HCT116 (cell line): ENCODE data around the gene ITIH1. TPM values are rescaled to one million over a fixed set of nuclear protein-coding genes. Genes with fewer than 3 reads are reported as not detected.

ENCODE experiments used
- ATAC-seq: fragments of 200-7000 bp; cut with Tn5 transposase; 2 replicates; pipeline ENCODE4 v1.9.1; 2020; ENCODE audit warnings: mild to moderate bottlenecking, moderate library complexity
- BruUV-seq: library from RNA; stranded (reverse); fragments of 400-500 nt; replicated peaks from 2 replicates; lab custom pipeline; 2021; lab: Mats Ljungman, UMichigan
- CTCF ChIA-PET: fragments of 300-600 bp; sonication (Branson Sonifier 250); formaldehyde crosslinking; loops from one replicate; lab custom pipeline; 2021; ENCODE audit warnings: antibody characterized with exemption; lab: Charles Lee
- POLR2A ChIA-PET: fragments of 300-600, 350-600 bp; sonication (Branson Sonifier 250); formaldehyde crosslinking; loops from one replicate; lab custom pipeline; 2021; ENCODE audit warnings: antibody characterized with exemption; lab: Charles Lee
- RAD21 ChIA-PET, 2 experiments: fragments of 300-600 bp; sonication (Branson Sonifier 250); formaldehyde crosslinking; loops; one replicate each; lab custom pipeline; 2023; ENCODE audit warnings: low total read pairs in 2 of 2; ENCODE audit not compliant: uncharacterized antibody in 2 of 2, unreplicated experiment in 2 of 2, low non-redundant PET in 1 of 2; lab: Charles Lee
- DNase-seq: peaks from one replicate; pipeline ENCODE4 v3.0.0-alpha.2; 2010; ENCODE audit warnings: low read depth, low spot score
- H2AFZ ChIP-seq: fragments of 200-600 bp; shearing (Covaris generic), sonication (generic); 2 replicates; pipeline ENCODE4 v1.6.1; 2017; ENCODE audit warnings: low read depth, mixed run types, mixed read lengths, antibody characterized with exemption, low read length; ENCODE audit not compliant: poor library complexity, severe bottlenecking
- H3K27ac ChIP-seq: 2 replicates; pipeline ENCODE4 v1.5.1; 2012; ENCODE audit warnings: low read depth, low read length
- H3K27me3 ChIP-seq: fragments of 200-600 bp; sonication (generic); 2 replicates; pipeline ENCODE4 v1.6.1; 2016; ENCODE audit warnings: mixed run types, low read length, mixed read lengths; ENCODE audit not compliant: insufficient read depth
- H3K36me3 ChIP-seq, 2 experiments: fragments of 200-500 bp in 1 of 2; fragments of 200-600 bp in 1 of 2; sonication (Bioruptor generic) in 1 of 2; sonication (generic) in 1 of 2; 2 replicates each; pipeline versions ENCODE4 v1.5.1 to v1.6.1; 2014 to 2016; ENCODE audit warnings: low read length in 2 of 2, inconsistent platforms in 1 of 2, mixed read lengths in 1 of 2, mixed run types in 1 of 2; ENCODE audit not compliant: insufficient read depth in 2 of 2, control insufficient read depth in 1 of 2
- H3K4me1 ChIP-seq, 2 experiments: fragments of 200-600 bp in 1 of 2; sonication (generic) in 1 of 2; 2 replicates each; pipeline versions ENCODE4 v1.5.1 to v1.6.1; 2012 to 2017; ENCODE audit warnings: low read length in 2 of 2, inconsistent platforms in 1 of 2, mild to moderate bottlenecking in 1 of 2, mixed read lengths in 1 of 2, mixed run types in 1 of 2, moderate library complexity in 1 of 2; ENCODE audit not compliant: insufficient read depth in 2 of 2, control insufficient read depth in 1 of 2
- H3K4me2 ChIP-seq: fragments of 200-600 bp; sonication (generic); 2 replicates; pipeline ENCODE4 v1.6.1; 2017; ENCODE audit warnings: mixed run types, low read length, mixed read lengths
- H3K4me3 ChIP-seq, 2 experiments: fragments of 200-600 bp in 1 of 2; sonication (generic) in 1 of 2; replicated peaks in 1 of 2; 2 replicates each; pipeline ENCODE4 v1.5.1; 2011 to 2016; ENCODE audit warnings: low read length in 2 of 2, control low read depth in 1 of 2, low read depth in 1 of 2, mild to moderate bottlenecking in 1 of 2, mixed read lengths in 1 of 2, mixed run types in 1 of 2
- H3K79me2 ChIP-seq: fragments of 200-600 bp; sonication (generic); 2 replicates; pipeline ENCODE4 v1.6.1; 2017; ENCODE audit warnings: mild to moderate bottlenecking, mixed run types, low read length, moderate library complexity, mixed read lengths; ENCODE audit not compliant: insufficient read depth
- H3K9ac ChIP-seq: fragments of 200-600 bp; sonication (generic); 2 replicates; pipeline ENCODE4 v1.6.1; 2016; ENCODE audit warnings: low read length, mixed read lengths
- H3K9me2 ChIP-seq: fragments of 200-600 bp; sonication (generic), shearing (Covaris generic); 2 replicates; pipeline ENCODE4 v1.6.1; 2017; ENCODE audit warnings: mixed run types, mild to moderate bottlenecking, moderate library complexity; ENCODE audit not compliant: insufficient read depth
- H3K9me3 ChIP-seq, 2 experiments: fragments of 200-500 bp in 1 of 2; fragments of 200-600 bp in 1 of 2; sonication (Bioruptor generic) in 1 of 2; sonication (generic) in 1 of 2; 2 replicates each; pipeline ENCODE4 v1.6.1; 2014 to 2017; ENCODE audit warnings: low read length in 2 of 2, mixed read lengths in 2 of 2, inconsistent platforms in 1 of 2, low read depth in 1 of 2, mild to moderate bottlenecking in 1 of 2, mixed run types in 1 of 2, moderate library complexity in 1 of 2; ENCODE audit not compliant: control insufficient read depth in 1 of 2, insufficient read depth in 1 of 2
- H4K20me1 ChIP-seq: fragments of 200-600 bp; sonication (generic), shearing (Covaris generic); 2 replicates; pipeline ENCODE4 v1.6.1; 2017; ENCODE audit warnings: mixed run types, mild to moderate bottlenecking, moderate library complexity; ENCODE audit not compliant: insufficient read depth
- ATF3 ChIP-seq: IDR thresholded peaks from 2 replicates; pipeline ENCODE4 v1.6.1; 2012
- CBX3 ChIP-seq: IDR thresholded peaks from 2 replicates; pipeline ENCODE4 v1.6.1; 2012; ENCODE audit warnings: low read depth
- CTCF ChIP-seq, 3 experiments: fragments of 200-600 bp in 1 of 3; sonication (generic) in 1 of 3; IDR thresholded peaks in 2 of 3; conservative IDR thresholded peaks in 1 of 3; 2 replicates each; pipeline ENCODE4 v1.5.1; 2012 to 2017; ENCODE audit warnings: low read depth in 2 of 3, low read length in 2 of 3, antibody characterized with exemption in 1 of 3, borderline replicate concordance in 1 of 3, control low read depth in 1 of 3, mild to moderate bottlenecking in 1 of 3, mixed read lengths in 1 of 3, mixed run types in 1 of 3, moderate library complexity in 1 of 3; ENCODE audit not compliant: insufficient read depth in 1 of 3
- EGR1 ChIP-seq: IDR thresholded peaks from 2 replicates; pipeline ENCODE4 v1.6.1; 2012; ENCODE audit warnings: low read depth
- EZH2 ChIP-seq: fragments of 200-600 bp; sonication (generic); IDR thresholded peaks from 2 replicates; pipeline ENCODE4 v1.6.1; 2017; ENCODE audit warnings: antibody characterized with exemption, mixed run types
- EZH2phosphoT487 ChIP-seq: fragments of 200-600 bp; IDR thresholded peaks from 2 replicates; pipeline ENCODE4 v1.6.1; 2018; ENCODE audit warnings: antibody characterized with exemption, borderline replicate concordance
- FOSL1 ChIP-seq: IDR thresholded peaks from 2 replicates; pipeline ENCODE4 v1.6.1; 2012; ENCODE audit warnings: low read depth
- POLR2A ChIP-seq: IDR thresholded peaks from 2 replicates; pipeline ENCODE4 v1.7.0; 2011; ENCODE audit warnings: borderline replicate concordance; ENCODE audit not compliant: insufficient read depth, insufficient read length; ENCODE audit errors: extremely low read depth
- RAD21 ChIP-seq: IDR thresholded peaks from 2 replicates; pipeline ENCODE4 v1.6.1; 2012; ENCODE audit warnings: low read depth, mild to moderate bottlenecking
- SIN3A ChIP-seq: IDR thresholded peaks from 2 replicates; pipeline ENCODE4 v1.6.1; 2012; ENCODE audit warnings: low read depth
- SP1 ChIP-seq: IDR thresholded peaks from 2 replicates; pipeline ENCODE4 v1.6.1; 2012; ENCODE audit warnings: low read depth
- TCF7L2 ChIP-seq: IDR thresholded peaks from 2 replicates; pipeline ENCODE4 v1.7.0; 2011; ENCODE audit warnings: borderline replicate concordance, inconsistent platforms; ENCODE audit not compliant: insufficient read depth, insufficient read length; ENCODE audit errors: extremely low read depth
- YY1 ChIP-seq: IDR thresholded peaks from 2 replicates; pipeline ENCODE4 v1.6.1; 2011; ENCODE audit warnings: low read length, low read depth, moderate library complexity, mild to moderate bottlenecking; ENCODE audit not compliant: insufficient replicate concordance; ENCODE audit errors: extremely low read depth
- ZFX ChIP-seq: fragments of 450-650 bp; IDR thresholded peaks from 2 replicates; pipeline ENCODE4 v1.6.1; 2017
- ZNF274 ChIP-seq: fragments of 200-500 bp; sonication (Bioruptor generic); IDR thresholded peaks from 2 replicates; pipeline ENCODE4 v1.6.1; 2014; ENCODE audit warnings: mild to moderate bottlenecking, low read depth, low read length, inconsistent platforms
- intact Hi-C: fragments of 100-400 bp; cut with micrococcal nuclease; formaldehyde crosslinking; loops from 2 replicates; pipeline ENCODE4 v1.10.0; 2022
- total RNA-seq: library from RNA; stranded (reverse); gene quantifications from one replicate; pipeline ENCODE4 v1.2.1, GENCODE V29; 2021; ENCODE audit not compliant: unreplicated experiment
- TF ChIP-seq, protein P1 (sequence below): IDR thresholded peaks from 2 replicates; pipeline ENCODE4 v1.6.1; 2012
- TF ChIP-seq, protein P2 (sequence below): IDR thresholded peaks from 2 replicates; pipeline ENCODE4 v1.6.1; 2012; ENCODE audit warnings: low read depth

Gene ITIH1
- total RNA-seq, 1 experiment from 2014 or later = 0.37 TPM

DNA sequence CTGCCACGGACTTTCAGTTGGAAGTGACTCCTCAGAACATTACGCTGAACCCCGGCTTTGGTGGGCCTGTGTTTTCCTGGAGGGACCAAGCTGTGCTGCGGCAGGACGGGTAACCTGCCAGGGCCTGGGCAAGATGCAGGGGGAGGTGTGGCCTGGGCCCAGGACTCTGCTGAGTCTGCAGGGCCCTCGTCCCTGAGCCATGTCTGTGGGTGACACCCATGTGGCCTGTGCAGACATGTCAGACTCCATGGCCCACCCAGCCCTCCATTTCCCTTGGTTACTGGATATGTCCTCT is 12.3 kb downstream of the ITIH1 start:
- Histone ChIP-seq H3K4me2 (no peak overlapping the region), H3K27ac (no peak overlapping the region), H3K9me3 (no peaks in the 10 kb centered on the region), H3K36me3 (no peaks in the 10 kb centered on the region), H3K9ac (no peak overlapping the region), H3K4me1 (no peaks in the 10 kb centered on the region), H4K20me1 (no peaks in the 10 kb centered on the region), H3K9me2 (no peaks in the 10 kb centered on the region), H3K79me2 (no peaks in the 10 kb centered on the region), H3K4me3 (no peak overlapping the region), H2AFZ (no peak overlapping the region), H3K27me3 (no peaks in the 10 kb centered on the region)
- intact Hi-C loops = no loop called here
- RAD21 ChIA-PET = no interaction called here
- DNase-seq = no peak
- no TSS peak for BruUV-seq
- CTCF ChIA-PET = interaction anchor here (1.7 kb wide), 1 partner anchor 9 kb away, joined by 4 read pairs; no protein-coding TSS in a partner anchor
- no peak for TF ChIP-seq CBX3
- no peak for ATAC-seq
- POLR2A ChIA-PET = no interaction called here

- RAD21 ChIA-PET = no interaction called here
- ATAC-seq = no peak
- CTCF ChIA-PET = interaction anchor here (1.7 kb wide), 1 partner anchor 9 kb away, joined by 4 read pairs; no protein-coding TSS in a partner anchor
These were observed 12.9 kb downstream of the ITIH1 start for GRCh38 chr3:52790337-52790736.

More at GRCh38 chr3:52790337-52790736, 12.9 kb downstream of the ITIH1 start:
- Histone ChIP-seq H3K9me2 (no peaks in the 10 kb centered on the region), H3K4me1 (no peaks in the 10 kb centered on the region), H2AFZ (no peak overlapping the region), H3K27ac (no peak overlapping the region), H3K79me2 (no peaks in the 10 kb centered on the region), H3K9ac (no peak overlapping the region)
- no peak for DNase-seq
- BruUV-seq = no TSS peak
- TF ChIP-seq SP1 (no peak), ATF3 (no peak), CTCF (IDR thresholded peaks at IDR 0.05 in 2 of 3, conservative IDR thresholded peaks at IDR 0.05 in 1 of 3; ENCODE audit: borderline replicate concordance in 1 of 3, insufficient read depth in 1 of 3, low read depth in 2 of 3, low read length in 2 of 3) (no peak), EZH2 (no peak), POLR2A (no peak), FOSL1 (no peak), ZNF274 (no peak), EGR1 (no peak), SIN3A (no peak), TCF7L2 (no peak), YY1 (no peak), RAD21 (no peak), EZH2phosphoT487 (no peak), ZFX (no peak), CBX3 (no peak)
- TF ChIP-seq, protein P1, sequence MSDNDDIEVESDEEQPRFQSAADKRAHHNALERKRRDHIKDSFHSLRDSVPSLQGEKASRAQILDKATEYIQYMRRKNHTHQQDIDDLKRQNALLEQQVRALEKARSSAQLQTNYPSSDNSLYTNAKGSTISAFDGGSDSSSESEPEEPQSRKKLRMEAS = no peak
- TF ChIP-seq, protein P2, sequence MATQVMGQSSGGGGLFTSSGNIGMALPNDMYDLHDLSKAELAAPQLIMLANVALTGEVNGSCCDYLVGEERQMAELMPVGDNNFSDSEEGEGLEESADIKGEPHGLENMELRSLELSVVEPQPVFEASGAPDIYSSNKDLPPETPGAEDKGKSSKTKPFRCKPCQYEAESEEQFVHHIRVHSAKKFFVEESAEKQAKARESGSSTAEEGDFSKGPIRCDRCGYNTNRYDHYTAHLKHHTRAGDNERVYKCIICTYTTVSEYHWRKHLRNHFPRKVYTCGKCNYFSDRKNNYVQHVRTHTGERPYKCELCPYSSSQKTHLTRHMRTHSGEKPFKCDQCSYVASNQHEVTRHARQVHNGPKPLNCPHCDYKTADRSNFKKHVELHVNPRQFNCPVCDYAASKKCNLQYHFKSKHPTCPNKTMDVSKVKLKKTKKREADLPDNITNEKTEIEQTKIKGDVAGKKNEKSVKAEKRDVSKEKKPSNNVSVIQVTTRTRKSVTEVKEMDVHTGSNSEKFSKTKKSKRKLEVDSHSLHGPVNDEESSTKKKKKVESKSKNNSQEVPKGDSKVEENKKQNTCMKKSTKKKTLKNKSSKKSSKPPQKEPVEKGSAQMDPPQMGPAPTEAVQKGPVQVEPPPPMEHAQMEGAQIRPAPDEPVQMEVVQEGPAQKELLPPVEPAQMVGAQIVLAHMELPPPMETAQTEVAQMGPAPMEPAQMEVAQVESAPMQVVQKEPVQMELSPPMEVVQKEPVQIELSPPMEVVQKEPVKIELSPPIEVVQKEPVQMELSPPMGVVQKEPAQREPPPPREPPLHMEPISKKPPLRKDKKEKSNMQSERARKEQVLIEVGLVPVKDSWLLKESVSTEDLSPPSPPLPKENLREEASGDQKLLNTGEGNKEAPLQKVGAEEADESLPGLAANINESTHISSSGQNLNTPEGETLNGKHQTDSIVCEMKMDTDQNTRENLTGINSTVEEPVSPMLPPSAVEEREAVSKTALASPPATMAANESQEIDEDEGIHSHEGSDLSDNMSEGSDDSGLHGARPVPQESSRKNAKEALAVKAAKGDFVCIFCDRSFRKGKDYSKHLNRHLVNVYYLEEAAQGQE = no peak
- TF ChIP-seq, all 23 proteins: peak for 0
- H3K36me3 ChIP-seq = no peaks in the 10 kb centered on the region
- intact Hi-C loops = no loop called here
- H3K4me2 ChIP-seq = no peak overlapping the region
- H3K9me3 ChIP-seq = no peaks in the 10 kb centered on the region
- no peak overlapping the region for H3K4me3 ChIP-seq
- H3K27me3 ChIP-seq = no peaks in the 10 kb centered on the region
- POLR2A ChIA-PET = no interaction called here
- H4K20me1 ChIP-seq = no peaks in the 10 kb centered on the region
